OCI-LY3 (cell line): ENCODE data around the gene COL9A1.

Experiments used
- H2AFZ ChIP-seq: fragments of 200-600, 300-600 bp; shearing (Covaris generic); 2 replicates; pipeline ENCODE4 v1.6.0; 2014; ENCODE audit warnings: antibody characterized with exemption, low read depth, low read length
- H3K27ac ChIP-seq: fragments of 200-600, 300-600 bp; sonication (generic); 2 replicates; pipeline ENCODE4 v1.5.1; 2014; ENCODE audit warnings: mild to moderate bottlenecking, low read length, moderate library complexity, mixed read lengths
- H3K27me3 ChIP-seq: fragments of 200-600, 300-600 bp; sonication (generic); 2 replicates; pipeline ENCODE4 v1.6.1; 2014; ENCODE audit warnings: low read depth, low read length, mixed read lengths
- H3K36me3 ChIP-seq: fragments of 200-600, 300-600 bp; sonication (generic); replicated peaks from 2 replicates; pipeline ENCODE3; 2014; ENCODE audit warnings: low read depth, low read length, mixed read lengths
- H3K4me1 ChIP-seq: fragments of 300-600, 200-600 bp; sonication (generic); 2 replicates; pipeline ENCODE4 v1.6.1; 2014; ENCODE audit warnings: low read length, mixed read lengths
- H3K4me2 ChIP-seq: fragments of 200-600, 300-600 bp; sonication (generic); 2 replicates; pipeline ENCODE4 v1.6.1; 2014; ENCODE audit warnings: low read length, mixed read lengths
- H3K4me3 ChIP-seq: fragments of 300-600, 200-600 bp; sonication (generic); 2 replicates; pipeline ENCODE4 v1.5.1; 2014; ENCODE audit warnings: antibody characterized with exemption, mild to moderate bottlenecking, low read length, moderate library complexity
- H3K79me2 ChIP-seq: fragments of 300-600, 200-600 bp; shearing (Covaris generic); 2 replicates; pipeline ENCODE4 v1.6.1; 2014; ENCODE audit warnings: mild to moderate bottlenecking, low read length, mixed read lengths
- H3K9ac ChIP-seq: fragments of 300-600, 200-600 bp; shearing (Covaris generic); 2 replicates; pipeline ENCODE4 v1.6.0; 2014; ENCODE audit warnings: mild to moderate bottlenecking, low read length, moderate library complexity
- H3K9me3 ChIP-seq: fragments of 200-600, 300-600 bp; shearing (Covaris generic); 2 replicates; pipeline ENCODE4 v1.6.1; 2014; ENCODE audit warnings: low read length, mixed read lengths; ENCODE audit not compliant: insufficient read depth
- H4K20me1 ChIP-seq: fragments of 200-600, 300-600 bp; sonication (generic); 2 replicates; pipeline ENCODE4 v1.6.1; 2016; ENCODE audit warnings: low read length, mixed read lengths; ENCODE audit not compliant: insufficient read depth
- CTCF ChIP-seq: fragments of 200-600, 300-600 bp; sonication (generic); IDR thresholded peaks from 2 replicates; pipeline ENCODE4 v1.5.1; 2014; ENCODE audit warnings: antibody characterized with exemption, low read length, low read depth
- EZH2phosphoT487 ChIP-seq: fragments of 200-600 bp; shearing (Covaris generic); IDR thresholded peaks from 2 replicates; pipeline ENCODE4 v1.6.1; 2018; ENCODE audit warnings: antibody characterized with exemption, mixed run types, low read depth

COL9A1 gene

GRCh38 chr6:70216767-70217166, 86.1 kb downstream of the COL9A1 start:
- Histone ChIP-seq H3K27ac (no peak overlapping the region), H3K4me3 (no peak overlapping the region), H3K36me3 (no peaks in the 10 kb centered on the region), H3K9ac (no peak overlapping the region), H3K4me1 (peaks cover 8% of the 10 kb centered on the region), H3K79me2 (no peaks in the 10 kb centered on the region), H2AFZ (no peak overlapping the region), H4K20me1 (no peaks in the 10 kb centered on the region), H3K27me3 (peaks cover 4% of the 10 kb centered on the region; the same call in 1 of the 2 replicates), H3K4me2 (no peak overlapping the region), H3K9me3 (no peaks in the 10 kb centered on the region)
- TF ChIP-seq EZH2phosphoT487 (no peak), CTCF (no peak)

- Histone ChIP-seq H3K36me3 (no peaks in the 10 kb centered on the region), H3K79me2 (no peaks in the 10 kb centered on the region), H3K4me3 (no peak overlapping the region), H4K20me1 (no peaks in the 10 kb centered on the region), H3K27me3 (peaks cover 4% of the 10 kb centered on the region; the same call in 1 of the 2 replicates), H3K9me3 (no peaks in the 10 kb centered on the region), H2AFZ (no peak overlapping the region), H3K4me2 (no peak overlapping the region), H3K27ac (no peak overlapping the region), H3K9ac (no peak overlapping the region), H3K4me1 (no peaks in the 10 kb centered on the region)
- TF ChIP-seq EZH2phosphoT487 (no peak), CTCF (no peak)
Observed at GRCh38 chr6:70215460-70216108, 87.3 kb downstream of the COL9A1 start.

GRCh38 chr6:70210462-70210861, 92.4 kb downstream of the COL9A1 start:
- Histone ChIP-seq H3K79me2 (no peaks in the 10 kb centered on the region), H3K9ac (no peak overlapping the region), H3K4me1 (no peaks in the 10 kb centered on the region), H3K27ac (no peak overlapping the region), H3K9me3 (no peaks in the 10 kb centered on the region), H3K36me3 (no peaks in the 10 kb centered on the region), H3K27me3 (no peaks in the 10 kb centered on the region), H3K4me2 (no peak overlapping the region), H2AFZ (no peak overlapping the region), H3K4me3 (no peak overlapping the region), H4K20me1 (no peaks in the 10 kb centered on the region)
- no peak for TF ChIP-seq EZH2phosphoT487
- TF ChIP-seq CTCF, result peak; percentile 52

- TF ChIP-seq CTCF (no peak), EZH2phosphoT487 (no peak)
Observed at GRCh38 chr6:70208235-70208790, 94.6 kb downstream of the COL9A1 start.

More at GRCh38 chr6:70208235-70208790, 94.6 kb downstream of the COL9A1 start:
- Histone ChIP-seq H2AFZ (no peak overlapping the region), H3K79me2 (no peaks in the 10 kb centered on the region), H3K9ac (no peak overlapping the region), H3K36me3 (no peaks in the 10 kb centered on the region), H3K4me2 (no peak overlapping the region), H3K4me3 (no peak overlapping the region), H4K20me1 (no peaks in the 10 kb centered on the region), H3K9me3 (no peaks in the 10 kb centered on the region), H3K27ac (no peak overlapping the region), H3K27me3 (no peaks in the 10 kb centered on the region), H3K4me1 (no peaks in the 10 kb centered on the region)
